Lower lobe of right lung (tissue), 2 donors: ENCODE results near the gene C15orf62. TPM values are rescaled to one million over a fixed set of nuclear protein-coding genes. Genes with fewer than 3 reads are reported as not detected.

ENCODE experiments used
- ATAC-seq, 2 donors: fragments of 200-7000 bp; cut with Tn5 transposase; one replicate each; pipeline ENCODE4 v1.9.1; 2020 to 2022; ENCODE audit warnings: mild to moderate bottlenecking in 2 of 2, moderate library complexity in 2 of 2
- DNase-seq: peaks from one replicate; pipeline ENCODE4 v3.0.0-alpha.2; 2020
- H3K27ac ChIP-seq: fragments of 200-600 bp; one replicate; pipeline ENCODE4 v1.8.0; 2022
- H3K27me3 ChIP-seq: fragments of 200-600 bp; one replicate; pipeline ENCODE4 v1.8.0; 2022; ENCODE audit warnings: low read depth
- H3K36me3 ChIP-seq: fragments of 200-600 bp; one replicate; pipeline ENCODE4 v1.8.0; 2022; ENCODE audit warnings: mild to moderate bottlenecking
- H3K4me1 ChIP-seq: fragments of 200-600 bp; one replicate; pipeline ENCODE4 v1.8.0; 2022
- H3K4me3 ChIP-seq: fragments of 200-600 bp; one replicate; pipeline ENCODE4 v1.8.0; 2022; ENCODE audit warnings: mild to moderate bottlenecking
- H3K9me3 ChIP-seq: fragments of 200-600 bp; one replicate; pipeline ENCODE4 v1.8.0; 2022
- intact Hi-C: fragments of 100-400 bp; cut with DNase I; formaldehyde crosslinking; loops from one replicate; pipeline ENCODE4 v1.11.0; 2022
- total RNA-seq: library from RNA; stranded (reverse); fragmentation: NEBNext Ultra II Directional; extraction: Animal tissue kit (Norgen Biotek cat#: 25700); gene quantifications from one replicate; pipeline ENCODE4 v1.2.1, GENCODE V29; 2021
- TF ChIP-seq, protein P1 (sequence below): fragments of 200-600 bp; IDR thresholded peaks from one replicate; pipeline ENCODE4 v1.8.0; 2022; ENCODE audit warnings: antibody characterized with exemption, mild to moderate bottlenecking
- donor health status: DM: no; HTN: yes; CAD: no; lungs with severe emphysema.

The C15orf62 gene
- total RNA-seq, 1 donor from 2014 or later: 2.4 TPM

DNA sequence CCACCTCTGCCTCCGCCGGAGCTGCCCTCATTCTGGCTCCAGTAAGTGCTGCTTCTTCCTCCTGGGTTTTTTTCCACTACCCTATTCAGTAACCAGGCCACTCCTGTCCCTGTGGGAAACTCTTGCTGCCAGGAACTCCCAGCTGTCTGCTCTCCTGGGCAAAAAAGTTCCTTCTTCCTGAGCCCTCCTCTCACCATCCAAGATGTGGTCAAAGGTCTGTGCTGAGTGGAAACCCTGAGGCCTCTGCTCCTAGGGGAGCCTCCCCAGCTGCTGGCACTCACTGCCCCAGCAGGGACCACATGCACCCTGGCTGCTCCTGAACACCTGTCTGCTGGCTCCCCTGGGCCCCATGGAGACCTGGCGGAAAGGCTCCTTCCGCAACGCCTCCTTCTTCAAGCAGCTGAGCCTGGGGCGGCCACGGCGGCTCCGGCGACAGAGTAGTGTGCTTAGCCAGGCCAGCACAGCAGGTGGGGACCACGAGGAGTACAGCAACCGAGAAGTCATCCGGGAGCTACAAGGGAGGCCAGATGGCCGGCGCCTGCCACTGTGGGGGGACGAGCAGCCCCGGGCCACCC lies 454 bp downstream of the C15orf62 start:
- DNase-seq (peak; percentile 54), ATAC-seq (no peak)
- Histone ChIP-seq H3K4me1 (peaks cover 43% of the 10 kb centered on the region), H3K9me3 (no peaks in the 10 kb centered on the region), H3K27me3 (no peaks in the 10 kb centered on the region), H3K27ac (peak overlapping the region; percentile 70), H3K4me3 (no peak overlapping the region), H3K36me3 (peaks cover 80% of the 10 kb centered on the region)
- TF ChIP-seq, protein P1, sequence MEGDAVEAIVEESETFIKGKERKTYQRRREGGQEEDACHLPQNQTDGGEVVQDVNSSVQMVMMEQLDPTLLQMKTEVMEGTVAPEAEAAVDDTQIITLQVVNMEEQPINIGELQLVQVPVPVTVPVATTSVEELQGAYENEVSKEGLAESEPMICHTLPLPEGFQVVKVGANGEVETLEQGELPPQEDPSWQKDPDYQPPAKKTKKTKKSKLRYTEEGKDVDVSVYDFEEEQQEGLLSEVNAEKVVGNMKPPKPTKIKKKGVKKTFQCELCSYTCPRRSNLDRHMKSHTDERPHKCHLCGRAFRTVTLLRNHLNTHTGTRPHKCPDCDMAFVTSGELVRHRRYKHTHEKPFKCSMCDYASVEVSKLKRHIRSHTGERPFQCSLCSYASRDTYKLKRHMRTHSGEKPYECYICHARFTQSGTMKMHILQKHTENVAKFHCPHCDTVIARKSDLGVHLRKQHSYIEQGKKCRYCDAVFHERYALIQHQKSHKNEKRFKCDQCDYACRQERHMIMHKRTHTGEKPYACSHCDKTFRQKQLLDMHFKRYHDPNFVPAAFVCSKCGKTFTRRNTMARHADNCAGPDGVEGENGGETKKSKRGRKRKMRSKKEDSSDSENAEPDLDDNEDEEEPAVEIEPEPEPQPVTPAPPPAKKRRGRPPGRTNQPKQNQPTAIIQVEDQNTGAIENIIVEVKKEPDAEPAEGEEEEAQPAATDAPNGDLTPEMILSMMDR: no peak
- intact Hi-C loops: no loop called here

DNA sequence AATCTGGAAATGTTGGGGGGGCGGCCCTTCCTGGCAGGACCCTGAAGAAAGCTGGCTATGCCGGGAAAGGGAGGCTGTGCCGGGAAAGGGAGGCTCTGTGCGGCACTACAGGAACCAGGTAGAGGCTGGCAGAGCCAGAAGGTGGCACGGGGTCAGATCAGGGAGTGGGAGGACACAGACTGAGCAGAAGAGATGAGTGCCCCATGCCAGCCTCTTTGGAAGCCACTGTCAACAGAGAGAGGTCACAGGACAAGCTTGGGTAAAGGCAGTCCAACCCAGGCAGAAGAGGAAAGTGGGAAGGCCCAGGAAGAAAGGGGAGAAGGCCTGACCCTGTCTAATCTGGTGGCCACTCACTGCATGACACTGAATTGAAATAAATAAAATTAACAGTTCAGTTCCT lies 1.5 kb downstream of the C15orf62 start:
- Histone ChIP-seq H3K9me3 (no peaks in the 10 kb centered on the region), H3K36me3 (peaks cover 83% of the 10 kb centered on the region), H3K4me1 (peaks cover 35% of the 10 kb centered on the region), H3K27ac (no peak overlapping the region), H3K4me3 (no peak overlapping the region), H3K27me3 (no peaks in the 10 kb centered on the region)
- TF ChIP-seq, protein P1: no peak
- ATAC-seq: no peak
- peak; percentile 19 for DNase-seq
- intact Hi-C loops: no loop called here

DNA sequence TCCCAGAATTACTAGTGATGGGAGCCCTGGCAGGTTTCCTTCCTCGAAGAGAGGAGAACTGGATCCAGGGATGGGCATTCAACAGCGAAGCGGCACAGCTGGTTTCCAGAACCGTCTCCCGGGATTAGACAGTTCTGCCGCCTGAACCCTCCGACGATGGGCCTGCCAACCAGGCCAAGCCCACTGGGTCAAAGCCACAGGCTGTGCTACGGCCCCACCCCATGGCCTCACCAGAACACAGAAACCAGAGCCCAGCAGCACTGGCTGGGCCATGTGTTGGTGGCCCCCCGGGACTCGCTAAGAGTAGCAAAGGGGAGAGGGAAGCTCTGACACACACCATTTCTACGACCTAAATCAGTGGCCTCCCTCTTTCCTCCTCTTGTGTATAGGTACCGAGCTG lies 2.2 kb downstream of the C15orf62 start:
- intact Hi-C loops: no loop called here

DNA sequence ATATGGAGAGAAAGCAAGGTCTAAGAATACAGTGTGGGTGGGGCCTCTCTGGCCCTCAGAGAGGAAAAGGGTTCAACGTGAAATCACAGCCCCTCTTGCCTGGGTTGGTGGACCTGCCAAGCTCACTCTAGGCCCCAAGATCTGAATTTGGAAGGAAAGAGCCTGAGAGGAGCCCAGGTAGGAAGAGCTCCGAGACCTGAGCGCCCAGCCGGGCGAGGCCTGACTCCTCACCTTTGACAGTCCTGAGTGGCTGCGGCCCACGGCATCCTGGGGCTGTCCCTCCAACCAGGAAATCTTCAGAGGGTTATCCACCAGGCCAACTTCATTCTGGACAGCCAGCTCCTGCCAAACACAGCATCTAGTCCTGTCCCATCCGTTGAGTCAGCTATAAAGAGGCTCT lies 3.7 kb downstream of the C15orf62 start:
- H3K4me1 ChIP-seq: peaks cover 34% of the 10 kb centered on the region
- intact Hi-C loops: no loop called here
- H3K4me3 ChIP-seq: no peak overlapping the region
- DNase-seq (peak; percentile 40), ATAC-seq (no peak)
- TF ChIP-seq, protein P1: no peak
- H3K36me3 ChIP-seq: peaks cover 83% of the 10 kb centered on the region
- H3K9me3 ChIP-seq: no peaks in the 10 kb centered on the region
- no peaks in the 10 kb centered on the region for H3K27me3 ChIP-seq
- H3K27ac ChIP-seq: no peak overlapping the region

More for the DNA sequence above, 2.2 kb downstream of the C15orf62 start:
- TF ChIP-seq, protein P1: no peak
- Histone ChIP-seq H3K4me3 (no peak overlapping the region), H3K27ac (no peak overlapping the region), H3K9me3 (no peaks in the 10 kb centered on the region), H3K27me3 (no peaks in the 10 kb centered on the region), H3K36me3 (peaks cover 83% of the 10 kb centered on the region), H3K4me1 (peaks cover 42% of the 10 kb centered on the region)
- no peak for ATAC-seq
- peak; percentile 44 for DNase-seq

DNA sequence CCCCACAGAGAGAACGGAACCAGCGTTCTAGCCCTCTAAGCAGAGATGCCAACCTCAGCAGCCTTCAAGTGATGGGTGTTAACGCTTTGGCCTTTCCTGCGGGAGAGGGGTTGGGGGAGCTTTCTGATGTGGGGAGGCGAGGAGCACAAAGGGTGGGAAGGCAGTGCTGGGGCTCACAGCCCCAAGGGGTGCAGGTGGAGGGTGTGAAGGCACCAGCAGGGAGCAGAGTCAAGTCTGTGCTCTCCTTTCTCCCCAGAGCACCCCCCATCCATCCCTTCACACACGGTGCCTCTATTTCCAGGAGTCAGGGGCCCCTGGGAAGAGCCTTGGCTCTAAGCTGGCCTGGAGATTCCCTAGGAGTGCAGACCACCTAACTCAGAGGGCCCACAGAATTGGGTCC lies 4.1 kb downstream of the C15orf62 start:
- Histone ChIP-seq H3K4me1 (peaks cover 30% of the 10 kb centered on the region), H3K27me3 (no peaks in the 10 kb centered on the region), H3K27ac (no peak overlapping the region), H3K4me3 (no peak overlapping the region), H3K36me3 (peaks cover 87% of the 10 kb centered on the region), H3K9me3 (no peaks in the 10 kb centered on the region)
- intact Hi-C loops: no loop called here
- ATAC-seq (no peak), DNase-seq (peak; percentile 21)
- TF ChIP-seq, protein P1: no peak
